ENCODE results near the gene CYTH4. TPM values are rescaled to one million over a fixed set of nuclear protein-coding genes. Genes with fewer than 3 reads are reported as not detected.

Gene CYTH4
- total RNA-seq, 4 donors from 2014 or later = 1.4 to 13.1 (median 3.0) TPM

DNA sequence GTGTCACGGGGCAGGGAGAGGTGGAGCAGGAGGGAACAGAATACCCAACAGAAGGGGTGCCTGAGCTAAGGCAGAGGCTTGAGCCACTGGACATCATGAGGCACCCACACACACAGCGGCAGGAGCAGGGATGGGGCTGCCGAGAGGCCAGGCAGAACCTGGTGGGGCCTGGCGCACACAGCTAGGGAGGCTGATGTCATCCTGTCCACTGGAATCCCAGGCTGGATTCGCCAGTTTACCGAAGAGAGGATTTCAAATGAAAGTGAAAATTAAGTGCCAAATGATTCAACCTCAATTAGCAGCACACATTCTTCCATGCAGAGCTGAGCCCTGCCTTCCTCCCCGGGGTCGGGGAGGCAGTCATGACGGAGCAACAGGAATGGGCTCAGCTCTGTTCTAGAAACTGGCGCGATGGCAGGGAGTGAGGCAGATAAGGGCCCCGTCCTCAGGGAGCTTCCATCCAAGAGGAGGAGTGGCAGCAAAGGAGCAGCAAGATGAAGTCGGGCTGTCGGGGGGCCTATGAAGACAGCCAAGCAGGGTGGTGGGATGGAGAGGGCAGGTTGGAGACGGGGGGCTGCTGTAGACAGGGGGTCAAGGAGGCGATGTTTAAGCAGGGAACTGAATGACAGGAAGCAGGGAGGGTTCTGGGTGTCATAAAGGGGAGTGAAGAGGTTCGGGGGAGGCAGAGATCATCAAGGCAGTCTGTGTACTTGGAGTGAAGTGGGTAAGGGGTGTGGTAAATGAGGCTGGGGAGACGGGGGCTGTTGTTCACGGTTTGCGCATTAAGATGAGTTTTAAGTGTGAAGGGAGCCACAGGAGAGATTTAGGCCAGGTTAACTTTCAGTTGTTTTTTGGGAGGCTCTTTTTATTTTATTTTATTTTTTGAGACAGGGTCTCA, 44.7 kb upstream of the CYTH4 start:
- no peak for DNase-seq (ENCODE audit: low spot score in 2 of 2)
- intact Hi-C loops (cut with DNase I; ENCODE audit: low total_unique reads) = no loop called here
- TF ChIP-seq, protein P1, sequence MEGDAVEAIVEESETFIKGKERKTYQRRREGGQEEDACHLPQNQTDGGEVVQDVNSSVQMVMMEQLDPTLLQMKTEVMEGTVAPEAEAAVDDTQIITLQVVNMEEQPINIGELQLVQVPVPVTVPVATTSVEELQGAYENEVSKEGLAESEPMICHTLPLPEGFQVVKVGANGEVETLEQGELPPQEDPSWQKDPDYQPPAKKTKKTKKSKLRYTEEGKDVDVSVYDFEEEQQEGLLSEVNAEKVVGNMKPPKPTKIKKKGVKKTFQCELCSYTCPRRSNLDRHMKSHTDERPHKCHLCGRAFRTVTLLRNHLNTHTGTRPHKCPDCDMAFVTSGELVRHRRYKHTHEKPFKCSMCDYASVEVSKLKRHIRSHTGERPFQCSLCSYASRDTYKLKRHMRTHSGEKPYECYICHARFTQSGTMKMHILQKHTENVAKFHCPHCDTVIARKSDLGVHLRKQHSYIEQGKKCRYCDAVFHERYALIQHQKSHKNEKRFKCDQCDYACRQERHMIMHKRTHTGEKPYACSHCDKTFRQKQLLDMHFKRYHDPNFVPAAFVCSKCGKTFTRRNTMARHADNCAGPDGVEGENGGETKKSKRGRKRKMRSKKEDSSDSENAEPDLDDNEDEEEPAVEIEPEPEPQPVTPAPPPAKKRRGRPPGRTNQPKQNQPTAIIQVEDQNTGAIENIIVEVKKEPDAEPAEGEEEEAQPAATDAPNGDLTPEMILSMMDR (IDR thresholded peaks at IDR 0.05) = no peak
- TF ChIP-seq POLR2A (IDR thresholded peaks at IDR 0.05) = no peak
- WGBS, 2 donors = 62 to 72% methylated on average over 20 of the region's 20 CpGs
- no peak overlapping the region for H3K4me3 ChIP-seq (ENCODE audit: low read depth, poor library complexity, severe bottlenecking)

DNA sequence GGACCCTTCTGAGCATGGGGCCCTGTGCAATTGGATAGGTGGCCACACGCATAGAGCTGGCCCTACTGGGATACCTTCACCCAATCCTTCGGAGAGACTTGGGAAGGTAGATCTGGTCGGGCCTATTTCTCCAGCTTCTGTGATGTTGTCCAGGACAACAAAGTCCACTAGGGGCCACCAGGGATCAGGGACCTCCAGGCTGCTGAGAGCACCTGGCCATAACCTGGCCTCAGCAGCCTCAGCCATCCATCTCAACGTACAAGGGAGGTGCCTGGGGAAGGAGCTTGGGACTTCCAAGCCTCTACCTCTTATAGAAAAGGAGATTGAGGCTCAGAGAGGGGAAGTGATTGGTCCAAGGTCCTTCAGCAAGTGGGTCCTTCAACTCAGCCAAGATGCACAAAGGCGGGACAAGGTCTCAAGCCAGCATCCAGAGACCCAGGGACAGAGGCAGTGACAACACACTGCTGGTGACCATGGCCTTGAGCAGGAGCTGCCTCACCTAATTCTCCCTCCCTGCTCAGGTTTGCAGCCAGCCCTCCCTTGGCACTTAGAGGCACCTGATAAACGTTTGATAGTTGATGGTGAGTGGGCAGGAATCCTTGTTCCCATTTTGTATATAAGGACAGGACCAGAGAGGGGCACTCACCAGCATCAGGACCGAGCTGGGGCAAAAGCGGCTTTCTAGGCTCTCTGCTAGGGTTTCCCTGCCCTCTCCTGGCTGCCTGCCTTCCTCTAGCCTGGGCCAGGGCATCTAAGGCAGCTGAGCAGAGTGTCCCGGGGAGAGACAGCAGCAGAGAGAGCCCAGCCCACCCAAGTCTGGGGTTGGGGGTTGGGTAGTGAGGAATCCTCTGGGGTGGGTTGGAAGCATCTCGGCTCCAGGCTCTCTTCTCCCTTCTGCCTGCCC, 42.7 kb upstream of the CYTH4 start:
- DNase-seq (ENCODE audit: low spot score in 2 of 2) = no peak
- WGBS, 2 donors = 73 to 80% methylated on average over 8 to 10 of the region's 10 CpGs
- intact Hi-C loops (cut with DNase I; ENCODE audit: low total_unique reads) = no loop called here
- no peak for TF ChIP-seq POLR2A (IDR thresholded peaks at IDR 0.05)
- TF ChIP-seq, protein P1 (IDR thresholded peaks at IDR 0.05) = no peak
- H3K4me3 ChIP-seq (ENCODE audit: low read depth, poor library complexity, severe bottlenecking) = no peak overlapping the region

DNA sequence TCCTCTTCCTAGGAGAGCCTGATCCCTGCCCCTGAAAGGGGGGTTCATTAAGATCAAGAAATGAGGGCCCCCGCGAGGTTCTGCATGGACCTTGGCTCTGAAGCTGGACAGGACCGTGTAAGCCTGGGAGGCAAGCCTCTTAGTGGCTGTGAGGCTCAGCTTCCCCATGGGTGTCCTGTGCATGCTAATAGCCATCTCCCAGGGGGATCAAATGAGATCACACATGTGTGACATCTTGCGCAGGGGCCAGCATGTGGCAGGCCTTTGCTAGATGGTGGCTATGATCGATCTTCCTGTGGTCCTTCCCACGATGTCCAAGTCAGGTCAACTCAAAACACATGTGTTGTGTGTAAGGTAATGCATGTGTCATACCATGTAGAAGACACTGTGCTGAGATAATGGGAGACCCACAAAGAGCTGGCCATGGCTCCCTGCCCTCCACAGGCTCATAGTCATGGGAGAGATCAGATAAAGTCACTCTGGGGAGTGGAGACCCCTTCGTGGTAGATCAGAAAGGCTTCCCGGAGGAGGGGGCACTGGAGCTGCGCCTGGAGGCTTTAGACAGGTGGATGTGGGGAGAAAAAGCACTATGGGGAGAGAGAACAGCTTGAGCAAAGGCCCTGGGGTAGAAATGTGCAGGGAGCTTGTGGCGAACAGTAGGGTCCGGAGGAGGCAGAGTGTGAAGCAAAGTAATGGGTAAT, 41.9 kb upstream of the CYTH4 start:
- 82% methylated on average over 10 to 11 of the region's 11 CpGs for WGBS, 2 donors
- DNase-seq (ENCODE audit: low spot score in 2 of 2) = no peak
- H3K4me3 ChIP-seq (ENCODE audit: low read depth, poor library complexity, severe bottlenecking) = no peak overlapping the region
- intact Hi-C loops (cut with DNase I; ENCODE audit: low total_unique reads) = no loop called here
- TF ChIP-seq, protein P1 (IDR thresholded peaks at IDR 0.05) = no peak
- no peak for TF ChIP-seq POLR2A (IDR thresholded peaks at IDR 0.05)

DNA sequence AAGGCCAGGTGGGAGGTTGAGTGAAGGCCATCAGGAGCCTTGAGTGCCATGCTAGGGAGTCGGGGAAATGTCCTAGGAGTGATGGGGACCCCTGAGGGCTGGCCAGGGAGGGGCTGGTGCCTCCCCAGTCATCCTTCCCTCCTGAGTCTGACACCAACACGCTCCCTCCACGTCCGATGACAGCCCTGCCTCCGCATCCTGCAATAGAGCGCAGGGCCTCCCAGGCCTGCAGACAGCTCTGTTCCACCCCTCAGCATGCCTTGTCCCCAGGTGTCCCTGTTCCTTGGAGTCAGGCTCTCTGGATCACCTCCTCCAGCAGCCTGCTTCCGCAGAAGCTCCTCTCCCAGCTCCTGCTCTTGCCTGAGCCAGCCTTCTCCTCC, 41.4 kb upstream of the CYTH4 start:
- intact Hi-C loops (cut with DNase I; ENCODE audit: low total_unique reads) = no loop called here
- WGBS, 2 donors = 86 to 94% methylated on average over 7 of the region's 7 CpGs
- no peak overlapping the region for H3K4me3 ChIP-seq (ENCODE audit: low read depth, poor library complexity, severe bottlenecking)
- TF ChIP-seq POLR2A (IDR thresholded peaks at IDR 0.05) = no peak
- TF ChIP-seq, protein P1 (IDR thresholded peaks at IDR 0.05) = no peak
- no peak for DNase-seq (ENCODE audit: low spot score in 2 of 2)

DNA sequence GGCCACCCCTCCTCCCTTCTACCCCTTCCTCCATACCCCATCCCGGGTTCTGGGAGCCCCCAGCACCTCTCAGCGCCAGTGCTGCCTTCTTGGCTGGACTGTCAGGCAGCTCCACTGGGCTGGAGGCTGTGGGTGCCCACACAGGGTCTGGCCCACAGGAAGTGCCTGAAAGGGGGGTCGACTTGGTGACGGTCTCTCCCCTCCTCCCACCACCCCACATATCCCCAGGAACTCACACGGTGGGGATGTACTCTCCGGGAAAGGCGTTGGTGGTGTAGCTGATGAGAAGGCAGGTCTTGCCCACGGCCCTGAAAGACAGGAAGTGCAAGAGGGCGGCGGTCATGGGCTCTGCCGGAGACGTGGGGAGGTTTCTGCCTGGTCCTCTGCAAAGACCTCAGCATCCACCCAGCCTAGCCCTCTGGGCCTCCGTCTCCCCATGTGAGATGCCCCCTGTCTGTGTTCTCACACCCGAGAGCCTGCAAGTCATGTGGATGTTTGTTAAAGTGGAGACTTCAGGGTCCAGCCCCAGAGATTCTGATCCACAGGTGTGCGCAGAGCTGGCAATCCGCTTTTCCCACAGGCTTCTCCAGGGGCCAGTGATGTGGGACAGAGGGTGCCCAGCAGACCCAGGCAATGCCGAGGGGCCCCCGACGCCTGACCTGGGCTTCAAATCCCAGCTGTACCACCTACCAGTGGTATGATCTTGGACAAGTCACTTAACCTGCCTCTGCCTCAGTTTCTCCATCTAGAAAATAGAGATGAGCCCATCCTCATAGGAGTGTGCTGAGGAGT, 40.8 kb upstream of the CYTH4 start:
- TF ChIP-seq, protein P1 (IDR thresholded peaks at IDR 0.05) = no peak
- no peak for TF ChIP-seq POLR2A (IDR thresholded peaks at IDR 0.05)
- 58 to 68% methylated on average over 16 to 19 of the region's 19 CpGs for WGBS, 2 donors
- no peak for DNase-seq (ENCODE audit: low spot score in 2 of 2)

More for the DNA sequence above, 40.8 kb upstream of the CYTH4 start:
- H3K4me3 ChIP-seq (ENCODE audit: low read depth, poor library complexity, severe bottlenecking) = no peak overlapping the region
- intact Hi-C loops (cut with DNase I; ENCODE audit: low total_unique reads) = no loop called here

Data from lower leg skin (tissue), 4 donors.